NK-92 treated with Interleukin-12 subunit alpha and Interleukin-12 subunit beta, amount 100 ng/mL, for 24 hours (cell line): Measurements from ENCODE around the gene WDR7.

Experiments used
- DNase-seq: peaks from one replicate; lab custom pipeline; 2025; lab: John Stamatoyannopoulos, UW

WDR7 gene

GRCh38 chr18:56990678-56991077, 339.5 kb downstream of the WDR7 start:
- DNase-seq = no peak

DNA sequence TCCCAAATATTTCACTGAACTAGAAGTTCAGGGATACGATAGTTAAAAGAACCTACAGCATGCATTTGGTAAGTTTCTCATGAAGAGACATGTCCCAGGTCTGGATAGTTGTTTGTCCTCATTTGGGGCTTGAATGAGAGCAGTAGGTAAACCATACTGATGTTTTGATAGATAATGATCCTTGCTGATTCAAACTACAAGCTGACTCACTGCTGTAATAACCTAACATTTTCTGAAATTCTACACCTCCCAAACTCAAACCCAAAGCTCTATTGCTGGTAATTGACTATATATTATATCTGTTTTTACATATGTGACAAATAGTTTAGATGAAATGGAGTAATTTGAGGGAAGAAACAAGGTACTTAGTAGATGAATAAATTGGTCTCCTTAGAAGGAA, 341.6 kb downstream of the WDR7 start:
- no peak for DNase-seq

GRCh38 chr18:56995579-56996188, 344.5 kb downstream of the WDR7 start:
- DNase-seq = no peak

GRCh38 chr18:56997200-56997599, 346.0 kb downstream of the WDR7 start:
- no peak for DNase-seq

GRCh38 chr18:56999823-57000222, 348.7 kb downstream of the WDR7 start:
- DNase-seq = no peak

GRCh38 chr18:57002627-57003026, 351.5 kb downstream of the WDR7 start:
- no peak for DNase-seq

DNA sequence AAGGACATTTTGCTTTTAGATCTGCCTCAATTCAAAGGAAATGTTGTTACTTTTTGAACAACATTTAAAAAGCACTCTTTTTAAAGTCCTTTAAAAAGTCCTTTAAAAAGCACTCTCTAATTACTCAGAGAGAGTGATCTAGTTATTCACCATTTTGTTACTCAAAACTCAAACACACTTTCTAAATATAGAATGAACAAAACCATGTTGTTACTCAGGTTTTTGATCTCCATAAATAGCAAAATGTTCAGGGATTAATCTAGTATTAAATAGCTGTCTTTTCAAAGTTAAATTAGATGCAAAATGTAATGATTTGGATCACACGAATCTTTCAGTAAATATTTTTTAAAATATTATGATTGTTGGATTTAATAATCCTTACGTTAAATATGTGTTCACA, 352.2 kb downstream of the WDR7 start:
- DNase-seq = no peak

GRCh38 chr18:57004366-57005121, 353.4 kb downstream of the WDR7 start:
- DNase-seq = no peak

DNA sequence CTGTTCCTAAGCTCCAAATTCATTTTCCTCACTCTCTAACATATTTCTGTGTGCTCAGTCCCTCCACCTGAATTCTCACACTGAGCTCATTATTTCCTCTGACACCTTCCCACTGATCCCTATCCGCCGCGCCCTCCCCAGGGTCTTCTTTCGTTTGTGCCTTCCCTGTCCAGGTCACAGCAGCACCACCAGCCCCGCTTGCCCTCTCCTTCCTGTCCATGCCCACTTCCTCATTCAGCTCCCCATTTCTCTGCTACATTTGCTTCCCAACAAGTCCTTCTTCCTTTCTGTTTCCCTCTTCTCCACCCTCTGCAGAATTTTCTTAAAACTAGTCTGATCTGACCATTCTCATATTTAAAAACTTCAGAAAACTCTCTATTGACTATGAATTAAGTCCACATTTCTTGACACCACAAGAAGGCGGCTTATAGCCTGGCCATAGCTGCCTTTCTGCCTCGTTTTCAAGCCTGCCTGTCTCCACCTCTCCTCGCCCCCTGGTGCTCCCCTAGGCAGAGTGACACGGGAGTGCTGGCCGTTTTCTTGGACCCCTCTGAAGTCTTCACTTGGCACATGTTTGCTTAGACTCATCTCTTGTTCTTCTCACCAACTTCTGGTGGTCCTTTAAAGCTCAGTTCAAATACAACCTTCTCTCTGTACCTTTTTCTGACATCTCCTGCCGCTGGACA, 357.0 kb downstream of the WDR7 start:
- no peak for DNase-seq

GRCh38 chr18:57009844-57010243, 358.7 kb downstream of the WDR7 start:
- DNase-seq = no peak

DNA sequence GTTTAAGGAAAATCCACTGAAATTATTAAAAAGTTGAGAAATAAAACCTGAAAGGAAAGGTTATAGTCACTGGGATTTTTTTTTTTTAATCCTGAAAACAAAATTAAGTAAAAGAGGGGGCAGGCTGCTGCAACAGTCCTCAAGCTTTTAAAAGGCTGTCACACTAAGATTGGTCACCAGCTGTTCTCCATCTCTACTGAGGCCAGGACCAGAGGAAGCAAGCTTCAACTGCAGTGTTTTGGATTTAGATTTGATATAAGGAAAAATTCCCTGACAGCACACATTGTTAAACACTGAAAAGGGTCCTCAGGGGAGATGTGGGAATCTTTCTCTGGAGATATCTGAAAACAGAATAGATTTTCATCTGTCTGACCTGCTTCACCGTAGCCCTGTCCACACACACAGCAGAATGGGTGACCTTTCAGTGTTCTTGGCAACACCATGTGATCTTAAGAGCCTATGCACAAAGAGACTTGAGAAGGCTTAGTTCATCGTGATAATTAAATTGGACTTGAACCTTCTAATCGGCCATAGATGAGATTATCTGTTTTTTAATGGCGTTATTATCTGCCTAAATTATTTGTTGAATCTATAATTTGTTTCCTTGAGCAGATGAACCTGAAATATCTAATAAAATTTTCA, 363.7 kb downstream of the WDR7 start:
- no peak for DNase-seq

DNA sequence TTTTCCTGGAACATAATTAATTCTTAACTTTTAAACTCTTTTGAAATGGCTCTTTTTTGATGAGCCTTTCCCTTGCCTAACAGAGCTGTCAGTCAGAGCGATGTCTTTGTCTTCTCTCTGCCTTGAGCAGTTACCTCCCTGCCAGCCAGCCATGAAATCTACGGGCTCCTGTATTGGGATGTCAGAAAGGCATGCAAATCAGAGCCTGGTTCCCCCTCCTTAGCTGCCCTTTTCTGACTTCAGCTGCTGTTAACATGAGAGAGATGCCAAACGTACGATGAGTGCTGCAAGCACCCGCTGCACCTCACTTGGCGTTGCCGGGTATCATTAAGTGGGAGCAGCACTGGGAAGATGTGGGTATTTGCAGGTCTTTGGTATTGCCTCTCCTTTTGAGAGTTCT, 364.3 kb downstream of the WDR7 start:
- no peak for DNase-seq

DNA sequence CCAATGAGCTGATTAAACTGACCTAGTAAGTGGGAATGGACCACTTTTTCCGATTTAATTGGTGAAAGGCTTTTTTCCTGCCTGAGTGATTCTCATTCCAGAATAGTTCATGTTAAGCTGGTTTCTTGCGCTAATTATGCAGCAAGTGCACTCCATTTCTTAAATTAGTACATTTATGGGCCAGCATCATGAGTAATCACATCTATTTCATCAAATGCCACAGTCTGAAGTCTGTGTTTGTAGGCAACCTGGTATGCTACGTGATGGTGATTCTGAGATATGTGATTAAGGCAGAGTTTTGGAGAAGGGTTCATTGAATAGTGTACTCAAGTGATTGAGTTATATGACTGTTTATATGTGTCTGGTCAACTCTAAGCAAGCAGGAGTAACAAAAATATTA, 367.7 kb downstream of the WDR7 start:
- no peak for DNase-seq

DNA sequence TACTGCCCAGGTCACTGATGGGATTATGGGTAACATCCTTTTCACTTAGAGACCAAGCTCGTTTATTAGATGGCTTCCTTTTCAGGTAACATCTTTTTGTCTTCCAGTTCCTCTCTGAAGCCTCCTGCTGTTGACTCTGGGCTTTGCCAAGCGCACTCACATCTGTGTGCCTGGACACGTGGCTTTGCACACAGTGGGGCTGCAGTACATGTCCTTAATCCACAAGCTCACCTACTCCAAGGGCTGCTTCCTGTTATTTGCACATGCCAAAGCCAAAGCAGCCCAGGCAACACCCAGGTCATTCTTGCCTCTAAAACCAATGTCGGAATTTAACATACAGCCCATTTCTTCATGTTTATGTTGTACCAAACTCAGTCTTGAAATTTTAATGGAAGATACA, 371.6 kb downstream of the WDR7 start:
- no peak for DNase-seq

- DNase-seq = no peak
Observed at GRCh38 chr18:57023275-57023882, 372.2 kb downstream of the WDR7 start.

DNA sequence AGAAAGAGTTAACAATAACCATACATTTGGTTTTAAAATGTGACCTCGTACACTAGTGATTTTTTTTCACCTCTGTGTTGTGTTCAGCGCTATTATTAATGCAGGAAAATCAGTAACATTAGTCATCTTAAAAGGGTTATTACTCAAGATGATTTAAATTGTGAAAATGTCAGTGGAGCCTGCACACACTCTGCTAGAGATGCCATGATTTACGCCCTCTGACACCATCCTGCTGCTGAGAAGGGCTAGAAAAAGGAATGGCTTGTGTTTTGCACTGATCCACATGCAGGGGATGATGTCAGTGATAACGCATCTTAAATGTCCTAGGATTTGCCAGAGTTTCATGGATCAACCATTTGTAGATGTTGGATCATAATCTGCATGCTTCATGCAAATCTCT, 374.4 kb downstream of the WDR7 start:
- no peak for DNase-seq

- no peak for DNase-seq
Observed at GRCh38 chr18:57026316-57026715, 375.2 kb downstream of the WDR7 start.

DNA sequence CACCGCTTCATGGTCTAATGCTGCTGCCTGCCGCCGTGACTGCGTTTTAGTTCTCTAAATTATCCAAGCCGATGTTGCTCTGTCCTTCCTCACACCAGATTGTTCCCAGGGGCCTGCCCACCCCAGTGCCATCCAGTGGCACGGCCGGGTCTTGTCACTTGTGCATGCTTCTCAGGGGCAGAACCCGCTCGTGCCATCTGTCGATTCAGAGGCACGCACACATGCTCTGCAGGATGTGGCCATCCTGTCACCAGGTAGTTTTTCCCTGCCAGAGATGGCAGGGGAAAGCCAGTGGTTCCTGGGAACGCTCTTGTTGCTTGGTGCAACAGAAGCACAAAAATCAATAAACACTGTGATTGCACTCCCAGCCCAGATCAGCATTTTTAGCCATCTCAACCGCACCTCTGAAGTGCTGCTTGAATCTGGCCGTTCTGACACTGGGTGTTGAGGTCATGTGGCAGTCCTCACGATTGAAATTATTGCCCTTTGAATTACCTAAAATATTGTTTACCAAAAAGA, 376.1 kb downstream of the WDR7 start:
- DNase-seq = no peak

GRCh38 chr18:57029761-57030160, 378.6 kb downstream of the WDR7 start:
- DNase-seq = no peak

GRCh38 chr18:57030417-57030816, 379.3 kb downstream of the WDR7 start:
- no peak for DNase-seq

- no peak for DNase-seq
Observed at GRCh38 chr18:57035590-57035989, 384.4 kb downstream of the WDR7 start.

- no peak for DNase-seq
Observed at GRCh38 chr18:57038395-57038794, 387.2 kb downstream of the WDR7 start.
